Right ventricle myocardium inferior (tissue), 1 donor: ENCODE results near the gene ECE2. TPM values are rescaled to one million over a fixed set of nuclear protein-coding genes. Genes with fewer than 3 reads are reported as not detected.
"Not testable (repeated sequence)": the region's sequence is repeated elsewhere in the genome, so short reads cannot be mapped to it uniquely, and the experiment has no call there.

ENCODE experiments used
- ATAC-seq: fragments of 200-7000 bp; cut with Tn5 transposase; one replicate; pipeline ENCODE4 v1.9.1; 2020; ENCODE audit warnings: mild to moderate bottlenecking, moderate library complexity
- DNase-seq: peaks from one replicate; pipeline ENCODE4 v3.0.0; 2021; ENCODE audit errors: missing footprints
- intact Hi-C: fragments of 100-400 bp; cut with DNase I; formaldehyde crosslinking; loops from one replicate; pipeline ENCODE4 v1.11.0; 2022
- total RNA-seq: library from RNA; stranded (reverse); fragmentation: NEBNext Ultra II Directional; extraction: Animal tissue kit (Norgen Biotek cat#: 25700); gene quantifications from one replicate; pipeline ENCODE4 v1.2.1, GENCODE V29; 2021
- donor health status: DM: no; HTN: yes; CAD: no; lungs with severe emphysema.

ECE2 gene
- total RNA-seq, 1 donor from 2014 or later = not detected

DNA sequence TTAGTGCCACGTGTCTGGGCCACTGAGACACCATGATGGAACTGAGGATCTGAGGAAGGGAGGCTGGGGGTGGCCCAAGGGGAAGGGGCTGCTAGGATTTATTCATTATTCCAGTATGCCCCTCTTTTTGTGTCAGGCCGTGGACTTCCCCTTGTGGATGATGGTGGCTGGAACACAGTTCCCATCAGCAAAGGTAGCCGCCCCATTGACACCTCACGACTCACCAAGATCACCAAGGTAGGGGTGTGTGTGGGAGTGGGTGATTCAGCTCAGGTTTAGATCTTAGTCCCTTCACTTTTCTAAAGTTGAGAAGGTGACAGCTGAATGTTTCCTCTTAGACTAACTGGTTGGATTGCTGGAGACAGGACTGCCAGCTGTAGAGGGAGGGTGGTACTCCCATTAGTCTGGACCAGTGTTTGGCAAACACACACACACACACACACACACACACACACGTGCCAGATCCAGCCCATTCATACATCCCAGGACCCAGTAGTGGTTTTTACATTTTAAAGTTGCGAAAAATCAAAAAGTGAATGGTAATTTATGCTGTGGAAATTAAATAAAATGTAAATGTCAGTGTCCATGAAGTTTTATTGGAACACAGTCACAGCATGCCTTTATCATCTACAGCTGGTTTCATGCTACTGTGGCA is 50.0 kb downstream of the ECE2 start:
- no peak for ATAC-seq
- DNase-seq = no peak
- intact Hi-C loops = no loop called here

DNA sequence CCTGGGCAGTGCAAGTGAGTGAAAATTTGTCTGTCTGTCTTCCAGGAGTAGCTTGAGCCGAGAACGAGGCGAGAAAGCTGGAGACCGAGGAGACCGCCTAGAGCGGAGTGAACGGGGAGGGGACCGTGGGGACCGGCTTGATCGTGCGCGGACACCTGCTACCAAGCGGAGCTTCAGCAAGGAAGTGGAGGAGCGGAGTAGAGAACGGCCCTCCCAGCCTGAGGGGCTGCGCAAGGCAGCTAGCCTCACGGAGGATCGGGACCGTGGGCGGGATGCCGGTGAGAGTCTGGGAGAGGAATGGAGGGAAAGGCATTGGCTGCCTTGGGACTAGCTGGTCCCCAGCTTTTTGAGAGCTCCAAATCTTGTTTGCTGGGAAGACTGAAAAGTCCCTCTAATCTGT is 51.3 kb downstream of the ECE2 start:
- intact Hi-C loops = no loop called here
- ATAC-seq (no peak), DNase-seq (no peak)

DNA sequence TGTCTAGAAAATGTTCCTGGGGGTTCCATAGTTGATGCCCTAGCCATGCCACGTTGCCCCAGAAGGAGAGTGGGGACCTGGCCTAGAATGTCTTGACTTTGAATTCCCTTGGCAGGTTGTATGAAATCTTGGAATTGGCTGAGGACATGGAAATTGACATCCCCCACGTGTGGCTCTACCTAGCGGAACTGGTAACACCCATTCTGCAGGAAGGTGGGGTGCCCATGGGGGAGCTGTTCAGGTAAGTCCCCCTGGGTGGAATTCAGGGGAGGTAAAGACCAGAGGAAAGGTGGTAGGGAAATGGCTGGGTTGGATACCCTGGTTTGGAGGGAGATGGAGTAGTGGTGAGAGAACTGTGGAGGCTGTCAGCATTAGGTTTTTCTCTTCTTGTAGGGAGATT is 52.7 kb downstream of the ECE2 start:
- intact Hi-C loops = no loop called here
- DNase-seq (no peak), ATAC-seq (no peak)

DNA sequence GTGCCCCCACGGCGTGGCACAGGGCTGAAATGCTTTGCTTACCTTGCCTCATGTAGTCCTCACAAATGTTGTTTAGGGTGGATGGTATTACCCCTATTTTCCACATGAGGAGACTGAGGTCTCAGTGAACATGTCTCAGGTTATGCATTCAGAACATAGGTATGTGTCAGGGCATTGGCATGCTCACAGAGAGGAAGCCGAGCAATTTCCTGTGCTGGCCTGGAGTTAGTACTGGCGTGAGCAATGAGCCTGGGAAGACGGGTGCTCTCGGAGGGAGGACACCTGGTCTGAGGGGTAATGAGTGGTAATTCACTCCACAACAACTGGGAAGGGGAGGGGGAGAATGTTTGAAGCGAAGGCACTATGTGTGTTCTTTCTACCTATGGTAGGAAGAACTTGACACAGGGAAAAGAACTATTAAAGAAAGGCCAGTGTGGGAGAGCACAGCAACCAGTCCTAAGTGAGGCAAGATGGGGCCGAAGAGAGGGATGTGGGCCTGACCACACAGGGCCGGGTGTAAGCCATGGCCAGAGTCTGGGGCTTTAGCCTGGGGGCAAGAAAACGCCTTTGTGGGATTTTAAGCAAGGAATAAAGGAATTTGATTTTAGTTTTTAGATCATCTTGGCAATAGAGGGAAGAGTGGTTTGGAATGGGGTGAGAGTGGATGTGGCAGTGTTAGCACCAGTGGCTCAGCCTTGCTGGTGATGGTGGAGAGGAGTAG is 56.7 kb downstream of the ECE2 start:
- DNase-seq = peak; percentile 27
- ATAC-seq = no peak
- intact Hi-C loops = loop anchor here (10.0 kb wide), 1 partner anchor 318 kb away; the partner anchor contains the start of gene ABCC5

DNA sequence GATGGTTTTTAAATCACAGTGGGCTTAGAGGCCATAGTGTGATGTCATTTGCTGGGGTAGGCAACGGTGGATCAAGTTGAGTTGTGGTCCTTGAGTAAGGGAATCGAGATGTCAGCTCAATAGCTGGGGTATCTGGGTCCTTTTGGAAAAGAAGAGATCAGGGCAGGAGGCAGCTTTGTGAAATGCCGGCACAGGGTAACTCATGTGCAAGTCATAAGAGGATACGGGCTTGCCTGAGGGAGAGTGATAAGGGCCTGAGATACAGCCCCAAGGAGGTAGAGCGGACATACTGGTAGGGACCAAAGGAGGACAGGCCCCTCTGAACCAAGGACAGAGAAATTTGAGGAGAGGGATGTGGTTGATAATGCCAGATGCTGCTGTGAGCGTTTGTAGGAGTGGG is 57.4 kb downstream of the ECE2 start:
- no peak for ATAC-seq
- intact Hi-C loops = loop anchor here (10.0 kb wide), 1 partner anchor 318 kb away; the partner anchor contains the start of gene ABCC5
- DNase-seq = peak; percentile 13

DNA sequence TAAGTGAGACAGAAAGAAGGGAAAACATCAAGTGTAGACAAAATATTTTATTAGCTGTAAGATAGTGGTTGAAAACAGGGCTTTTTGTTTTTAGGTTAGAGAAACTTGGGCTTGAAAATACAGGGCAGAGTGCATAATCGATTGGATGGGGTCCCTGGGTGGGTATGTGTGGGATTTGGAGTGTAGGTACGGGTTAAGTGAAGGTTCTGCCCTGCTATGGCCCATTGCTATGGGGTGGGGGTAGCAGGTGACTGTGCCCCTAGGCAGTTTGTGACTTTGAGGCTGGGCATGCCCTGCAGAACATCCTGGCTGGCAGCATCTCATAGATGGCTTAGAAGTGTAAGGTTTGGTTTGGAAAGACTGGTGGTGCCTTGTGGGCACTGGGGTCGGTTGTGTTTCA is 57.9 kb downstream of the ECE2 start:
- no peak for ATAC-seq
- DNase-seq = peak; percentile 15
- intact Hi-C loops = loop anchor here (2.0 to 10.0 kb wide), 2 partner anchors 13 to 319 kb away; partner anchors contain the start of gene ABCC5

DNA sequence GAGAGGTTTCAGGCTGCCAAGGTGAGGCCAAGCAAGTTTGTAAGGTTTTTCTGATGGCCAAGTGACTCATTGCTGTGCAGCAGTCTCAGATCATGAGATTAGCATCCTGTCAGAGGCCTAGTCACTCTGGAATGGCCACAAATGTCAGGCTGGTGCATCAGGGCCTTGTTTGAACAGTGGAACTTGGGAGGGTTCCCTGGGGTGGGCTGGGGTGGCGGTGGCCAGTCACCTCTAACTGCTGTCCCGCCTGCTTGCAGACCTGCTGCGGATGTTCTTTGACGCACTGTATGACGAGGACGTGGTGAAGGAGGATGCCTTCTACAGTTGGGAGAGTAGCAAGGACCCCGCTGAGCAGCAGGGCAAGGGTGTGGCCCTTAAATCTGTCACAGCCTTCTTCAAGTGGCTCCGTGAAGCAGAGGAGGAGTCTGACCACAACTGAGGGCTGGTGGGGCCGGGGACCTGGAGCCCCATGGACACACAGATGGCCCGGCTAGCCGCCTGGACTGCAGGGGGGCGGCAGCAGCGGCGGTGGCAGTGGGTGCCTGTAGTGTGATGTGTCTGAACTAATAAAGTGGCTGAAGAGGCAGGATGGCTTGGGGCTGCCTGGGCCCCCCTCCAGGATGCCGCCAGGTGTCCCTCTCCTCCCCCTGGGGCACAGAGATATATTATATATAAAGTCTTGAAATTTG is 58.8 kb downstream of the ECE2 start:
- intact Hi-C loops = loop anchor here (2.0 to 10.0 kb wide), 2 partner anchors 14 to 320 kb away; partner anchors contain the start of gene ABCC5
- peak; percentile 33 for DNase-seq
- ATAC-seq = no peak

DNA sequence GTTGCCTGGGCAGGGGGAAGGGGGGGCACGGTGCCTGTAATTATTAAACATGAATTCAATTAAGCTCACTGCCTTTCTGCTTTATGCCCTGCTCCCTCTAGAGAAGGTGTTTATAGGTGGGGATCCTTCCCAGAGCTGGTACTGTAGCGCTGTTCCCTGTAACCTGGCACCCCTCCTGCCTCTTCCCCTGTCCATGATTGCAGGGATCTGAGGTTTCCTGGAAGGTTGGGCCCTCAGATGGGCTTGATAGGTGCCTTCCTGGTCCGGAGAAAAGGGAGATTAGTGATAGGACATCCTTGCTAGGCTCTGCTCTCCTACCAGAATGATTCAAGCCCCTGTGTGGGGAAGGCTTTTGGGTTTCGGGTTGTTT is 59.5 kb downstream of the ECE2 start:
- intact Hi-C loops = loop anchor here (2.0 to 10.0 kb wide), 2 partner anchors 14 to 320 kb away; partner anchors contain the start of gene ABCC5
- ATAC-seq = no peak

DNA sequence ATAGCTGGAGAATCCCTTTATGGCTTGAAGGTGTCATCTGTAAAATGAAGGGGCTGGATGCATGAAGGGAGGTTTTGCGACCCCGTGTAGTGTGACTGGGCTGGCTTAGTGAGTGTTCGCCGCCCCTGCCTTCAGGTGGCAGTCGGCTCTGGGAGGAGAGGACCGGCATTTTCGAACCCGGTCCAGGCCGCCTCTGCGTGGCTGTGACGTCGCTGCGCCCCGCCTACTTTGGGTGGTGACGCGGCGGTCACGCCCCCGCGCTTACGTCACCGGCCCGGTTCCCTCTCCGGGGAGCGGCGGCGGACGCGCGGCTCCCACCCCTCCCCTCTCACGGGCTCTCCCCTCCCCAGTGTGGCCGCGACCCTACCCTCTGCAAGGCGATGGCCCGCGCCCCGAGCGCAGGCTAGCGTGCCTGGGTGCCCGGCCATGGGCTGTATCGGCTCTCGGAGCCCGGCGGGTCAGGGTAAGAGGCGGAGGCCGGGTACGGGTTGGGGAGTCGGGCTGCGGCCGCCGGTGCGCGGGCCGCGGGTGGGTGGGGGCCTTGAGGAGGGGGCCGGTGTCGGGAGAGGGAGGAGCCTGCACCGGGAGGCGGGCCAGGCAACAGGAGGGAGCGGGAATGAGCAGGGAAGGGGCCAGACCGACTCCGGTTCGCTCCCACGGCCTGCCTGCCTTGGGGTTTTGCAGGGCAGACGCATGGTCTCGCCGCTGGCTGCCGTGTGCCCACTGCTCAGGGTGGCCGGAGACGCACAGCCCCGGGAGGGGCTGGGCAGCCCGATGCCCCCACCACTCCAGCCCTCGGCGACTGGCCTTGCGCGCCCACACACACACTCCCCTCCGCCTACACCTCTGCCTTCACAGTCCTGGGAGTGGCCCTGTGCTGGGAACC is 60.1 kb downstream of the ECE2 start:
- ATAC-seq (peak; percentile 64), DNase-seq (peak; percentile 95)
- intact Hi-C loops = loop anchor here (2.0 to 10.0 kb wide), 2 partner anchors 15 to 321 kb away; partner anchors contain the start of gene ABCC5

More for the DNA sequence above, 59.5 kb downstream of the ECE2 start:
- no peak for DNase-seq

DNA sequence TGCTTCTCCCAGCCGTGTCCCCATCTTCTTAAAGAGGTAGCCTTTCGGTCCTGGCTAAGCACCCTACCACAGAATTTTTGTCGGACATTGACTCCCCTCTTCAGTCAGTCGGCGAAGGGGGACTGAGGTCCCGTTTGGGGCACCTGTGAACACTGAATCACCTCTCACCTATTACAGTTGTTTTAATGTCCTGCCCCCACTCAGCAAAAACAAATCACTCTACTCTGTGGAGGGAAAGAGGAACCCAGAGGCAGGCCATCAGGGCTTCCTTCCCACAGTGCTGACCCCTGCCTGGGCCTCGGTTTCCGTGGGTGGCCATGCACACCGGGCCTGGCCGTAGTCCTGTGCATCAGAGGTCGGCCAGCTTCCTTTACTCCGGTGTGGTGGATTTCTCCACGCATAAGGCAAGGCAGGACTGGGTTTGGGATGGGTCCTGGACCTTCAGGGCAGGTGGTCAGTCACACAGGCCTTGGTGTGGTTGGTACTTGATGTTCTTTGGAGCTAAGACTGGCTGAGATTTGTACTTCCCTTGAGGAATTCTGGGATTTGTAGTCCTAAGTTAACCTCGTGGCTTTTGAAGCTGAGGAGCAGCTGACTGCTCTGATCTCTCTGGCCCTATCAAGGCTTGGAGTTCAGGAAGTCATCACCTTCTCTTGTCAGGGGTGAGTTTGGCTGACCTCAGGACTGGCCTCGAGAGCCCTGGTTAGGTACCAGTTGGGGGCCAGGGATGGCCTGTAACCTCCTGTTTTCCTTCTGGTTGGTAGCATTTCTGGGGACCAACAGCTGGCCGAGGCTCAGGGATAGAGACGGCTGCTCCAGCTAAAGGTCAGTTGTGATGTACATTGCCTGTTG is 61.0 kb downstream of the ECE2 start:
- ATAC-seq (peak; percentile 47), DNase-seq (peak; percentile 27)
- intact Hi-C loops = loop anchor here (10.0 kb wide), 1 partner anchor 322 kb away; the partner anchor contains the start of gene ABCC5

DNA sequence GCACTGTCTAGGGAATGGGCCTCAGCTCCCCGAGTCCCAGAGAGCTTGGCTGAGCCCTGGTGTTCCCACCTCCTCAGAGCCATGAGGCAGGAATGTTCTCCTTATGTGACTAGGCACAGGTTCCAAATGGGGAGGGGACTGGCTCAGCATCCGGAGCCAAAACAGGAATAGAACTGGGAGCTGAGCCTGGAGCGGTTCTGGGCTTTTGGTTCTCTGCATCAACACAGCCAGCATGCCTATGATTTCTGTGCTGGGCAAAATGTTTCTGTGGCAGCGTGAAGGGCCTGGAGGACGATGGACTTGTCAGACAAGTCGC is 61.5 kb downstream of the ECE2 start, which contains the start of gene FAM131A:
TSS of gene FAM131A (plus strand) at position 202 of the 316 bp plus-strand sequence. CDS start at position 233, 31 bp downstream.
- DNase-seq (peak; percentile 69), ATAC-seq (peak; percentile 61)
- intact Hi-C loops = loop anchor here (10.0 kb wide), 1 partner anchor 323 kb away; the partner anchor contains the start of gene ABCC5

DNA sequence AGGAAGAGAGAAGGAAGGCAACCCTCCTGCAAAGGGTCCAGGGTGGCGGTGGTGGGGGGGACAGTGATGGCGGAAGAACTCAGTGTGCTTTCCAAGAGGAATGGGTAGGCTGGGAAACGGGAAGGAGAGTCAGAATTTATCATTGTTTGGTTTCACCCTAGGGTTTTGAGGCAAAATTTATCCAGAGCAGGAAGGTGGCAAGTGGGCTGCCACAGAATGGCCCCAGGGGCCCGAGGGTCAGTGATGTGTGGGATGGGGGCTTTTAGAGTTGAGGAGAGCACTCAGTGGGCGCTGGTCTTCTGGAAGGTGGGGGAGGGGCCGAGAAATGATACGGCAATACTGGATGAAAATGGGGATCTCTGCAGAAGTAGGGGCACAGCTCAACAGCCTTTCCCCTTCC is 62.2 kb downstream of the ECE2 start:
- no peak for ATAC-seq
- peak; percentile 55 for DNase-seq
- intact Hi-C loops = loop anchor here (10.0 kb wide), 1 partner anchor 323 kb away; the partner anchor contains the start of gene ABCC5

DNA sequence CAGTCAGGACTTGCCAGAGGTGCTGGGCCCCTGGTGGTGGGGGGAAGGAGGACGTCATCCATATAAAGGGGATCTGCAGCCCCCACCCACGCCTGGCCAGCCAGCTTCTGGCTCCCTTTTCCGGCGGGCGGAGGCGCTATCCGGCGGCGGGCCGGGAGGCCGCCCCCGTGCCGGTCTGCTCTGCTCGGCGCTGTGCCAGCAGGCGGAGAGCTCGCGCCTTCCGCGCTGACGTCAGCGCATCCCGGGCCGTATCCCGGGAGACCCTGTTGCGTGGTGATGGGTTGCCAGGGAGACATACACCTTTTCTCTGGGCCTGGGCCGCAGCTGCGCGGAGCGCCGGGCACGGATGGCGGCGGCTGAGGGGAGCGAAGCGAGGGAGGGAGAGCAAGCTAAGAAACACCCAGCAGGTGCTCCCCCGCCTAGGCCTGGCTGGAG is 62.7 kb downstream of the ECE2 start:
- peak; percentile 41 for ATAC-seq
- intact Hi-C loops = loop anchor here (10.0 kb wide), 1 partner anchor 324 kb away; the partner anchor contains the start of gene ABCC5
- DNase-seq = peak; percentile 87

DNA sequence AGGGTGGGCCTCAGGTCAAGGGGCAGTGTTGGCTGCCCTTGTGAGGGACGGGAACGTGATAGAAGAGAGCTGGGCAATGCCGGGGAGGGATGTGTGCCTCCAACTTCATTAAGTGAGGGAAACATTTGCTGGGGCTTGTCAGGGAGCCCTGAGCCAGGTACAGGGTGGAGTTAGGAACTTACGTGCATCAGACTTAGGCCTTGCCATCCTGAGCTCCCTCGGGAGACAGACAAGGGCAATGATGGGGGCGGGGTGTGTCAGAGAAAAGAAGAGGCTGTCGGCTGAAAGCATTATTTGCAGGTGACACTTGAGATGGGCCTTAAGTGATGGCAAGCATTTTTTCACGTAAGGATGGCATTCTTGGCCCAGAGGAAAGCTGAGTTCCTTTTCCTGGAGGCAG is 63.2 kb downstream of the ECE2 start:
- intact Hi-C loops = loop anchor here (10.0 kb wide), 1 partner anchor 324 kb away; the partner anchor contains the start of gene ABCC5
- DNase-seq (no peak), ATAC-seq (no peak)

DNA sequence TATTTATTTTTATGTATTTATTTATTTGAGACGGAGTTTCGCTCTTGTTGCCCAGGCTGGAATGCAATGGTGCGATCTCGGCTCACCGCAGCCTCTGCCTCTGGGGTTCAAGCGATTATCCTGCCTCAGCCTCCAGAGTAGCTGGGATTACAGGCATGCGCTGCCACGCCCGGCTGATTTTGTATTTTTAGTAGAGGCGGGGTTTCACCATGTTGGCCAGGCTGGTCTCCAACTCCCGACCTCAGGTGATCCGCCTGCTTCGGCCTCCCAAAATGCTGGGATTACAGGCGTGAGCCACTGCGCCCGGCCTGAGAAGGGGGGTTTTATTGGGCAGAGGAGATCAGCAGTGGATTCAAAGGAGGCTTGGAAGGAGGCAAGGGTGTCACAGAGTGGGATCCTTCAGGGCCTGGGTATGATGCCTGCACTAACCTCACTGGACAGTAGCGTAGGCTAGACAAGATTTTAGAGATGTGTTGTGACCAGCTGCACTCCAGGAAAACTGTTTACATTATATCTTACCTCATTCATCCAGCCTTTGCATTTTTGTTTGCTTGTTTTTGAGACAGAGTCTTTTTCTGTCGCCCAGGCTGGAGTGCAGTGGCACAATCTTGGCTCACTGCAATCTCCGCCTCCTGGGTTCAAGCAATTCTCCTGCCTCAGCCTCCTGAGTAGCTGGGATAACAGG is 63.8 kb downstream of the ECE2 start:
- not testable (repeated sequence) for ATAC-seq
- peak; percentile 62 for DNase-seq
- intact Hi-C loops = loop anchor here (10.0 kb wide), 1 partner anchor 325 kb away; the partner anchor contains the start of gene ABCC5

DNA sequence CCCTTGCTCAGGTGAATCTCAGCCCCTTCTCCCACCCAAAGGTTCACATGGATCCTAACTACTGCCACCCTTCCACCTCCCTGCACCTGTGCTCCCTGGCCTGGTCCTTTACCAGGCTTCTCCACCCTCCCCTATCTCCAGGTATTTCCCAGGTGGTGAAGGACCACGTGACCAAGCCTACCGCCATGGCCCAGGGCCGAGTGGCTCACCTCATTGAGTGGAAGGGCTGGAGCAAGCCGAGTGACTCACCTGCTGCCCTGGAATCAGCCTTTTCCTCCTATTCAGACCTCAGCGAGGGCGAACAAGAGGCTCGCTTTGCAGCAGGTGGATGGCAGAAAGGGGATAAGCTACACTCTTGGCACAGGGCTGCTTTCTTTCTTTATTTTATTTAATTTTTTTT is 66.1 kb downstream of the ECE2 start:
- intact Hi-C loops = no loop called here
- DNase-seq (peak; percentile 35), ATAC-seq (no peak)
